Ishikawa (cell line): ENCODE measurements around the gene NKD1.

Source experiments
- CREB1 ChIP-seq: IDR thresholded peaks from 2 replicates; pipeline ENCODE4 v1.6.1; 2012; ENCODE audit warnings: low read depth
- EP300 ChIP-seq: IDR thresholded peaks from 2 replicates; pipeline ENCODE4 v1.6.1; 2012; ENCODE audit warnings: borderline replicate concordance
- NFIC ChIP-seq: IDR thresholded peaks from 2 replicates; pipeline ENCODE4 v1.6.1; 2012
- RAD21 ChIP-seq: IDR thresholded peaks from 2 replicates; pipeline ENCODE4 v1.6.1; 2012; ENCODE audit warnings: low read depth
- REST ChIP-seq: IDR thresholded peaks from 2 replicates; pipeline ENCODE4 v1.6.1; 2012; ENCODE audit warnings: low read depth, mild to moderate bottlenecking
- TAF1 ChIP-seq: IDR thresholded peaks from 2 replicates; pipeline ENCODE4 v1.6.1; 2012; ENCODE audit warnings: low read depth, mild to moderate bottlenecking
- TCF12 ChIP-seq: IDR thresholded peaks from 2 replicates; pipeline ENCODE4 v1.6.1; 2012; ENCODE audit warnings: low read depth
- YY1 ChIP-seq: IDR thresholded peaks from 2 replicates; pipeline ENCODE4 v1.6.1; 2012; ENCODE audit warnings: low read depth
- TF ChIP-seq, protein P1 (sequence below): IDR thresholded peaks from 2 replicates; pipeline ENCODE4 v1.6.1; 2012

DNA sequence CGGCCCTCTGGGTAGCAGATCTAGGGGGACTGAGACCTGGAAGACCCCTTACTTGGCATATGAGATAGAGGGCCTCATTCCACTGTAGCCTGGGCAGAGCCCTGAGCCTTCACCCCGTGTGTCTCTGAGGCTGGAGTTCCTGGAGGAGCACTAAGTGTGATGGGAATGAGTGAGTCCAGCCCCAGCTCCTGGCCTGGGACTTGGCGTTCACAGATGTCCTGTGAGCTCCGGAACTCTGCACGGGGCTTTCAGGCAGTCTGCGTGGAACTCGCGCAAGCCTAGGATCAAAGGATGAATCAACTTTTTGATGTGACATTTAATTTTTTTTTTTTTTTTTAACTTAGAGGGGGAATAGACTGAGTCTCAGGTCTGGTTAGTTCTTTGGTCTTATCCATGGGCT is 1.8 kb downstream of the NKD1 start:
- TF ChIP-seq, protein P1, sequence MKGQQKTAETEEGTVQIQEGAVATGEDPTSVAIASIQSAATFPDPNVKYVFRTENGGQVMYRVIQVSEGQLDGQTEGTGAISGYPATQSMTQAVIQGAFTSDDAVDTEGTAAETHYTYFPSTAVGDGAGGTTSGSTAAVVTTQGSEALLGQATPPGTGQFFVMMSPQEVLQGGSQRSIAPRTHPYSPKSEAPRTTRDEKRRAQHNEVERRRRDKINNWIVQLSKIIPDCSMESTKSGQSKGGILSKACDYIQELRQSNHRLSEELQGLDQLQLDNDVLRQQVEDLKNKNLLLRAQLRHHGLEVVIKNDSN, result no peak
- TF ChIP-seq YY1, result no peak
- TF ChIP-seq TCF12, result no peak
- no peak for TF ChIP-seq RAD21
- no peak for TF ChIP-seq REST
- TF ChIP-seq NFIC, result no peak
- no peak for TF ChIP-seq TAF1
- no peak for TF ChIP-seq CREB1
- no peak for TF ChIP-seq EP300
